Stimulated activated effector memory CD8-positive, alpha-beta T cell treated with anti-CD3 and anti-CD28 coated beads, Interleukin-12 subunit alpha, Interleukin-12 subunit beta, amount 100 ng/mL, for 72 hours (primary cell): Measurements from ENCODE around the gene WDR6.

Experiments
- ATAC-seq: fragments of 150-1000 bp; cut with Tn5 transposase; 2 replicates; pipeline ENCODE4 v1.10.0; 2021
- DNase-seq, 2 donors: peaks; one replicate each; pipeline ENCODE4 v3.0.0; 2021 to 2022; ENCODE audit warnings: low spot score in 2 of 2
- H3K27ac Mint-ChIP-seq: one replicate; pipeline ENCODE4 v1.8.0; 2022; ENCODE audit warnings: mild to moderate bottlenecking, mixed read lengths
- H3K36me3 Mint-ChIP-seq: one replicate; pipeline ENCODE4 v1.8.0; 2022; ENCODE audit warnings: mild to moderate bottlenecking, mixed read lengths
- H3K4me1 Mint-ChIP-seq: one replicate; pipeline ENCODE4 v1.8.0; 2022; ENCODE audit warnings: mixed read lengths
- H3K4me3 Mint-ChIP-seq: one replicate; pipeline ENCODE4 v1.8.0; 2022; ENCODE audit warnings: mild to moderate bottlenecking, mixed read lengths
- H3K9me3 Mint-ChIP-seq: one replicate; pipeline ENCODE4 v1.8.0; 2022; ENCODE audit warnings: mixed read lengths

The WDR6 gene

GRCh38 chr3:49028298-49028672 lies 21.1 kb downstream of the WDR6 start:
- peak overlapping the region; percentile 94 for H3K4me3 Mint-ChIP-seq
- H3K4me1 Mint-ChIP-seq, result peaks cover 61% of the 10 kb centered on the region
- H3K9me3 Mint-ChIP-seq, result no peaks in the 10 kb centered on the region
- ATAC-seq (no peak), DNase-seq (no peak)
- H3K36me3 Mint-ChIP-seq, result peaks cover 100% of the 10 kb centered on the region
- H3K27ac Mint-ChIP-seq, result peak overlapping the region; percentile 99

- H3K36me3 Mint-ChIP-seq, result peaks cover 100% of the 10 kb centered on the region
Observed at GRCh38 chr3:49028673-49029562, 21.7 kb downstream of the WDR6 start, which contains the start of gene IMPDH2. Gene IMPDH2, minus strand, starts transcription at chr3:49029398. Its CDS starts 48 bp downstream, at chr3:49029350.

GRCh38 chr3:49029563-49029884 lies 22.3 kb downstream of the WDR6 start:
- Mint-ChIP-seq H3K4me3 (peak overlapping the region; percentile 94), H3K36me3 (peaks cover 100% of the 10 kb centered on the region), H3K27ac (peak overlapping the region; percentile 99), H3K9me3 (no peaks in the 10 kb centered on the region), H3K4me1 (peaks cover 49% of the 10 kb centered on the region)
- DNase-seq (no peak), ATAC-seq (no peak)

More at GRCh38 chr3:49028673-49029562, 21.7 kb downstream of the WDR6 start, which contains the start of gene IMPDH2:
- Mint-ChIP-seq H3K4me3 (peak within 1 kb of the TSS; percentile 94), H3K4me1 (peaks cover 55% of the 10 kb centered on the region), H3K9me3 (no peaks in the 10 kb centered on the region), H3K27ac (peak within 1 kb of the TSS; percentile 99)
- peak; percentile 94 to 96 for DNase-seq
- peak; percentile 96 for ATAC-seq

- DNase-seq (no peak), ATAC-seq (no peak)
- H3K27ac Mint-ChIP-seq, result peak overlapping the region; percentile 99
- H3K4me1 Mint-ChIP-seq, result peaks cover 41% of the 10 kb centered on the region
- H3K9me3 Mint-ChIP-seq, result no peaks in the 10 kb centered on the region
- no peak overlapping the region for H3K4me3 Mint-ChIP-seq
- peaks cover 100% of the 10 kb centered on the region for H3K36me3 Mint-ChIP-seq
Observed at GRCh38 chr3:49030321-49030720, 23.1 kb downstream of the WDR6 start.

GRCh38 chr3:49032646-49033304 lies 25.6 kb downstream of the WDR6 start:
- Mint-ChIP-seq H3K36me3 (peaks cover 100% of the 10 kb centered on the region), H3K27ac (no peak overlapping the region), H3K4me3 (no peak overlapping the region), H3K4me1 (peaks cover 20% of the 10 kb centered on the region), H3K9me3 (no peaks in the 10 kb centered on the region)
- no peak for ATAC-seq
- no peak for DNase-seq

- H3K36me3 Mint-ChIP-seq, result peaks cover 100% of the 10 kb centered on the region
- peak overlapping the region; percentile 57 for H3K27ac Mint-ChIP-seq
- no peak for ATAC-seq
- H3K4me1 Mint-ChIP-seq, result peaks cover 1% of the 10 kb centered on the region
- DNase-seq, result no peak
- no peak overlapping the region for H3K4me3 Mint-ChIP-seq
- no peaks in the 10 kb centered on the region for H3K9me3 Mint-ChIP-seq
Observed at GRCh38 chr3:49034650-49035049, 27.5 kb downstream of the WDR6 start.

- peak overlapping the region; percentile 57 for H3K27ac Mint-ChIP-seq
- no peaks in the 10 kb centered on the region for H3K9me3 Mint-ChIP-seq
- H3K4me1 Mint-ChIP-seq, result no peaks in the 10 kb centered on the region
- H3K4me3 Mint-ChIP-seq, result no peak overlapping the region
- DNase-seq, result no peak
- no peak for ATAC-seq
- H3K36me3 Mint-ChIP-seq, result peaks cover 100% of the 10 kb centered on the region
Observed at GRCh38 chr3:49035281-49035680, 28.1 kb downstream of the WDR6 start.

GRCh38 chr3:49053543-49053942 lies 46.4 kb downstream of the WDR6 start:
- no peak overlapping the region for H3K4me3 Mint-ChIP-seq
- H3K27ac Mint-ChIP-seq, result peak overlapping the region; percentile 48
- ATAC-seq (no peak), DNase-seq (no peak)
- H3K36me3 Mint-ChIP-seq, result peaks cover 100% of the 10 kb centered on the region
- H3K9me3 Mint-ChIP-seq, result no peaks in the 10 kb centered on the region
- H3K4me1 Mint-ChIP-seq, result peaks cover 25% of the 10 kb centered on the region

- Mint-ChIP-seq H3K9me3 (no peaks in the 10 kb centered on the region), H3K4me3 (no peak overlapping the region)
Observed at GRCh38 chr3:49054344-49054862, 47.2 kb downstream of the WDR6 start.

GRCh38 chr3:49057268-49057667 lies 50.1 kb downstream of the WDR6 start:
- Mint-ChIP-seq H3K27ac (no peak overlapping the region), H3K36me3 (peaks cover 100% of the 10 kb centered on the region), H3K4me1 (peaks cover 8% of the 10 kb centered on the region), H3K4me3 (no peak overlapping the region), H3K9me3 (no peaks in the 10 kb centered on the region)
- ATAC-seq, result peak; percentile 28
- no peak for DNase-seq

More at GRCh38 chr3:49054344-49054862, 47.2 kb downstream of the WDR6 start:
- Mint-ChIP-seq H3K4me1 (peaks cover 25% of the 10 kb centered on the region), H3K27ac (peak overlapping the region; percentile 48), H3K36me3 (peaks cover 100% of the 10 kb centered on the region)
- no peak for DNase-seq
- no peak for ATAC-seq

GRCh38 chr3:49058011-49058410 lies 50.8 kb downstream of the WDR6 start:
- Mint-ChIP-seq H3K4me3 (no peak overlapping the region), H3K36me3 (peaks cover 100% of the 10 kb centered on the region)

More at GRCh38 chr3:49058011-49058410, 50.8 kb downstream of the WDR6 start:
- H3K9me3 Mint-ChIP-seq, result no peaks in the 10 kb centered on the region
- DNase-seq (no peak), ATAC-seq (no peak)
- peaks cover 8% of the 10 kb centered on the region for H3K4me1 Mint-ChIP-seq
- H3K27ac Mint-ChIP-seq, result no peak overlapping the region
